ENCODE results near the gene CYSTM1.

DNA sequence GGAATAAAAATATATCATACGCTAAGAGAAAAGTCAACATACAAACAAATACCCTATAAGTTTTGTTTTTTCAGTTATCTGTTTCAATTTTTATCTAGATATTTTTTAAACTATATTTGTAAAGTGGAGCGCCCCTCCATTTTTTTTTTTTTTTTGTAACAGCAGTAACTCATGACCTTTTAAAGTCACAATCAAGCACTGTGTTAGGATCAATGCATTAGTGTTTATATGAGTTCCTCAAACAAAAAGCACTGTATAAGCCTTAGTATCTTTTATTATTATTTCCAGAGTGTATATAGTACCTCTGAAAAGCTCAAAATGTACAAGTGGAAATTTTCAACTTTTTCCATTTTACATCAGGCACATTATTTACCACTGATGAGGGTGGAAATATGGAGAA lies 107.3 kb downstream of the CYSTM1 start:
- TF ChIP-seq, protein P1, sequence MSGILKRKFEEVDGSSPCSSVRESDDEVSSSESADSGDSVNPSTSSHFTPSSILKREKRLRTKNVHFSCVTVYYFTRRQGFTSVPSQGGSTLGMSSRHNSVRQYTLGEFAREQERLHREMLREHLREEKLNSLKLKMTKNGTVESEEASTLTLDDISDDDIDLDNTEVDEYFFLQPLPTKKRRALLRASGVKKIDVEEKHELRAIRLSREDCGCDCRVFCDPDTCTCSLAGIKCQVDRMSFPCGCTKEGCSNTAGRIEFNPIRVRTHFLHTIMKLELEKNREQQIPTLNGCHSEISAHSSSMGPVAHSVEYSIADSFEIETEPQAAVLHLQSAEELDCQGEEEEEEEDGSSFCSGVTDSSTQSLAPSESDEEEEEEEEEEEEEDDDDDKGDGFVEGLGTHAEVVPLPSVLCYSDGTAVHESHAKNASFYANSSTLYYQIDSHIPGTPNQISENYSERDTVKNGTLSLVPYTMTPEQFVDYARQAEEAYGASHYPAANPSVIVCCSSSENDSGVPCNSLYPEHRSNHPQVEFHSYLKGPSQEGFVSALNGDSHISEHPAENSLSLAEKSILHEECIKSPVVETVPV (CRISPR knock-in tag; IDR thresholded peaks at IDR 0.05): no peak
- TF ChIP-seq, protein P2, sequence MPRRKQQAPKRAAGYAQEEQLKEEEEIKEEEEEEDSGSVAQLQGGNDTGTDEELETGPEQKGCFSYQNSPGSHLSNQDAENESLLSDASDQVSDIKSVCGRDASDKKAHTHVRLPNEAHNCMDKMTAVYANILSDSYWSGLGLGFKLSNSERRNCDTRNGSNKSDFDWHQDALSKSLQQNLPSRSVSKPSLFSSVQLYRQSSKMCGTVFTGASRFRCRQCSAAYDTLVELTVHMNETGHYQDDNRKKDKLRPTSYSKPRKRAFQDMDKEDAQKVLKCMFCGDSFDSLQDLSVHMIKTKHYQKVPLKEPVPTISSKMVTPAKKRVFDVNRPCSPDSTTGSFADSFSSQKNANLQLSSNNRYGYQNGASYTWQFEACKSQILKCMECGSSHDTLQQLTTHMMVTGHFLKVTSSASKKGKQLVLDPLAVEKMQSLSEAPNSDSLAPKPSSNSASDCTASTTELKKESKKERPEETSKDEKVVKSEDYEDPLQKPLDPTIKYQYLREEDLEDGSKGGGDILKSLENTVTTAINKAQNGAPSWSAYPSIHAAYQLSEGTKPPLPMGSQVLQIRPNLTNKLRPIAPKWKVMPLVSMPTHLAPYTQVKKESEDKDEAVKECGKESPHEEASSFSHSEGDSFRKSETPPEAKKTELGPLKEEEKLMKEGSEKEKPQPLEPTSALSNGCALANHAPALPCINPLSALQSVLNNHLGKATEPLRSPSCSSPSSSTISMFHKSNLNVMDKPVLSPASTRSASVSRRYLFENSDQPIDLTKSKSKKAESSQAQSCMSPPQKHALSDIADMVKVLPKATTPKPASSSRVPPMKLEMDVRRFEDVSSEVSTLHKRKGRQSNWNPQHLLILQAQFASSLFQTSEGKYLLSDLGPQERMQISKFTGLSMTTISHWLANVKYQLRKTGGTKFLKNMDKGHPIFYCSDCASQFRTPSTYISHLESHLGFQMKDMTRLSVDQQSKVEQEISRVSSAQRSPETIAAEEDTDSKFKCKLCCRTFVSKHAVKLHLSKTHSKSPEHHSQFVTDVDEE (CRISPR knock-in tag; IDR thresholded peaks at IDR 0.05): no peak
- TF ChIP-seq RARB (CRISPR knock-in tag; IDR thresholded peaks at IDR 0.05): no peak
- TF ChIP-seq, protein P3, sequence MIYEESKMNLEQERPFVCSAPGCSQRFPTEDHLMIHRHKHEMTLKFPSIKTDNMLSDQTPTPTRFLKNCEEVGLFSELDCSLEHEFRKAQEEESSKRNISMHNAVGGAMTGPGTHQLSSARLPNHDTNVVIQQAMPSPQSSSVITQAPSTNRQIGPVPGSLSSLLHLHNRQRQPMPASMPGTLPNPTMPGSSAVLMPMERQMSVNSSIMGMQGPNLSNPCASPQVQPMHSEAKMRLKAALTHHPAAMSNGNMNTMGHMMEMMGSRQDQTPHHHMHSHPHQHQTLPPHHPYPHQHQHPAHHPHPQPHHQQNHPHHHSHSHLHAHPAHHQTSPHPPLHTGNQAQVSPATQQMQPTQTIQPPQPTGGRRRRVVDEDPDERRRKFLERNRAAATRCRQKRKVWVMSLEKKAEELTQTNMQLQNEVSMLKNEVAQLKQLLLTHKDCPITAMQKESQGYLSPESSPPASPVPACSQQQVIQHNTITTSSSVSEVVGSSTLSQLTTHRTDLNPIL (CRISPR knock-in tag; IDR thresholded peaks at IDR 0.05; ENCODE audit: low read depth): no peak
- no peak for TF ChIP-seq PPARA (CRISPR knock-in tag; IDR thresholded peaks at IDR 0.05; ENCODE audit: borderline replicate concordance)
- TF ChIP-seq, protein P4, sequence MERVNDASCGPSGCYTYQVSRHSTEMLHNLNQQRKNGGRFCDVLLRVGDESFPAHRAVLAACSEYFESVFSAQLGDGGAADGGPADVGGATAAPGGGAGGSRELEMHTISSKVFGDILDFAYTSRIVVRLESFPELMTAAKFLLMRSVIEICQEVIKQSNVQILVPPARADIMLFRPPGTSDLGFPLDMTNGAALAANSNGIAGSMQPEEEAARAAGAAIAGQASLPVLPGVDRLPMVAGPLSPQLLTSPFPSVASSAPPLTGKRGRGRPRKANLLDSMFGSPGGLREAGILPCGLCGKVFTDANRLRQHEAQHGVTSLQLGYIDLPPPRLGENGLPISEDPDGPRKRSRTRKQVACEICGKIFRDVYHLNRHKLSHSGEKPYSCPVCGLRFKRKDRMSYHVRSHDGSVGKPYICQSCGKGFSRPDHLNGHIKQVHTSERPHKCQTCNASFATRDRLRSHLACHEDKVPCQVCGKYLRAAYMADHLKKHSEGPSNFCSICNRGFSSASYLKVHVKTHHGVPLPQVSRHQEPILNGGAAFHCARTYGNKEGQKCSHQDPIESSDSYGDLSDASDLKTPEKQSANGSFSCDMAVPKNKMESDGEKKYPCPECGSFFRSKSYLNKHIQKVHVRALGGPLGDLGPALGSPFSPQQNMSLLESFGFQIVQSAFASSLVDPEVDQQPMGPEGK (CRISPR knock-in tag; IDR thresholded peaks at IDR 0.05; ENCODE audit: borderline replicate concordance): no peak
- TF ChIP-seq ARNTL (CRISPR knock-in tag; IDR thresholded peaks at IDR 0.05; ENCODE audit: borderline replicate concordance, low read depth): no peak
- no peak for TF ChIP-seq ZNF70 (CRISPR knock-in tag; IDR thresholded peaks at IDR 0.05)
- no peak for TF ChIP-seq ZFP30 (CRISPR knock-in tag; IDR thresholded peaks at IDR 0.05)
- TF ChIP-seq ZC3H10 (CRISPR knock-in tag; IDR thresholded peaks at IDR 0.05): no peak
- TF ChIP-seq ZNF565 (CRISPR knock-in tag; conservative IDR thresholded peaks at IDR 0.05; ENCODE audit: low read depth): no peak
- TF ChIP-seq CSDC2 (CRISPR knock-in tag; IDR thresholded peaks at IDR 0.05): no peak
- no peak for TF ChIP-seq ZFP3 (CRISPR knock-in tag; IDR thresholded peaks at IDR 0.05)
